ENCODE data around the gene MYBPHL.

GRCh38 chr1:109316506-109316905 is 9.7 kb upstream of the MYBPHL start:
- TF ChIP-seq POLR2A (IDR thresholded peaks at IDR 0.05; ENCODE audit: insufficient read depth in 1 of 2, low read depth in 2 of 2, low read length in 2 of 2) (no peak), FOSL2 (CRISPR knock-in tag; IDR thresholded peaks at IDR 0.05) (no peak), ZNF7 (CRISPR knock-in tag; IDR thresholded peaks at IDR 0.05) (no peak), NR2F6 (IDR thresholded peaks at IDR 0.05) (no peak), NR2F6 (CRISPR knock-in tag; IDR thresholded peaks at IDR 0.05) (no peak), CTCF (CRISPR knock-in tag; IDR thresholded peaks at IDR 0.05) (no peak)
